ENCODE results near the gene ZNF512.
"Not testable (repeated sequence)": the region's sequence is repeated elsewhere in the genome, so short reads cannot be mapped to it uniquely, and the experiment has no call there.

ZNF512 gene, protein sequence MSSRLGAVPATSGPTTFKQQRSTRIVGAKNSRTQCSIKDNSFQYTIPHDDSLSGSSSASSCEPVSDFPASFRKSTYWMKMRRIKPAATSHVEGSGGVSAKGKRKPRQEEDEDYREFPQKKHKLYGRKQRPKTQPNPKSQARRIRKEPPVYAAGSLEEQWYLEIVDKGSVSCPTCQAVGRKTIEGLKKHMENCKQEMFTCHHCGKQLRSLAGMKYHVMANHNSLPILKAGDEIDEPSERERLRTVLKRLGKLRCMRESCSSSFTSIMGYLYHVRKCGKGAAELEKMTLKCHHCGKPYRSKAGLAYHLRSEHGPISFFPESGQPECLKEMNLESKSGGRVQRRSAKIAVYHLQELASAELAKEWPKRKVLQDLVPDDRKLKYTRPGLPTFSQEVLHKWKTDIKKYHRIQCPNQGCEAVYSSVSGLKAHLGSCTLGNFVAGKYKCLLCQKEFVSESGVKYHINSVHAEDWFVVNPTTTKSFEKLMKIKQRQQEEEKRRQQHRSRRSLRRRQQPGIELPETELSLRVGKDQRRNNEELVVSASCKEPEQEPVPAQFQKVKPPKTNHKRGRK

DNA sequence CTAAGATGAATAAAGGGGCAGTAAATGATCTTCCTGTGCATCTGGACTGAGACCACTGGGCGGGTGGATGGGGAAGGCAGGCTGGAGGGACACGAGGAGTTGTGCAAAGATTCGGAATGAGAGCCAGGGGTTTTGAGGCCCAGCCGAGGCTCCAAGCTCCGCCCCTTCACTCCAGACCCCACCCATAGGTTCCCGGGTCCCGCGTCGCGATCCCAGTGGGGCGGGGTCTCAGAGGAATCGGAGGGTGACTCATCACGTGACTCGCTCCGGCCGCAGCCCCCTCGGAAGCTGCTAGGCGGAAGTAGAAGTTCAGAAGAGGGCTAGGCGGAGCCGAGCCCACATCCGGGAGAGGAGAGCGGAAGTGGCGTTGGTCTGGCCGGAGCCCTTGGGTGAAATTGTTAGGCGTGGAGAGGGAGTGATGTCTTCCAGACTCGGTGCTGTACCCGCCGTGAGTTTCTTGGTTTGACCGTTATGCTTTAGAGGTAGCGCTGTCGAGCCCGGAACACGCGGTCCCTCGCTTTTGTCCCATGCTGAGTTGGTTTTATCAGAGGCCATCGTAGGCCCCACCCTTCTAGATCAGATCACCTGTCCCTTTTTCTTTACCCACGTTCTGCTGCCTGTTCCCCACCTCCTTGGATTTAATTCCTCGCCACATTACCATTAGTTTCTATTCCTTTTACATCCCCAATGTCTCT, at the start of gene ZNF512:
Gene ZNF512, plus strand, starts transcription at position 348 of the 695 bp plus-strand sequence. Its CDS starts 71 bp downstream, at position 419.
- peak; percentile 91 for DNase-seq (ENCODE audit: low read depth, low spot score)

DNA sequence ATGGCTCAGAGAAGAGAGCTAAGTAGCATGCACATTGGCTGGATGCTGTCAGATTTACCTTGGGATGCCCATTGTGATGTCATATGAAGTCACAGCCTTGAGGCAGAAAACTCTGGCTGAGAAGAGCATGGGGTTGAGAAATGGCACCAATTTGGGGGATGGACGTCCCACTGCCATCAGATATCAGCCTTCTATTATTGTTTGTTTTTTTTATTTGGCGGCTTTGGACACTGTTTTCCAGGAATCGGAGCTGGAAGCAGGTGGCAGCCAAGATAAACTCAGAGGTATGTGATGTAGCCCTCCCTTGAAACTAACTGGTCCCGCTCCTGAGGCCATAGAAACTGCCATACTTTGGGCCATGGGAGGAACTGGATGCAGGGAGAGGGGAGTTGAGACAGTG, 45.6 kb upstream of the ZNF512 start:
- DNase-seq (ENCODE audit: low read depth, low spot score) = no peak

DNA sequence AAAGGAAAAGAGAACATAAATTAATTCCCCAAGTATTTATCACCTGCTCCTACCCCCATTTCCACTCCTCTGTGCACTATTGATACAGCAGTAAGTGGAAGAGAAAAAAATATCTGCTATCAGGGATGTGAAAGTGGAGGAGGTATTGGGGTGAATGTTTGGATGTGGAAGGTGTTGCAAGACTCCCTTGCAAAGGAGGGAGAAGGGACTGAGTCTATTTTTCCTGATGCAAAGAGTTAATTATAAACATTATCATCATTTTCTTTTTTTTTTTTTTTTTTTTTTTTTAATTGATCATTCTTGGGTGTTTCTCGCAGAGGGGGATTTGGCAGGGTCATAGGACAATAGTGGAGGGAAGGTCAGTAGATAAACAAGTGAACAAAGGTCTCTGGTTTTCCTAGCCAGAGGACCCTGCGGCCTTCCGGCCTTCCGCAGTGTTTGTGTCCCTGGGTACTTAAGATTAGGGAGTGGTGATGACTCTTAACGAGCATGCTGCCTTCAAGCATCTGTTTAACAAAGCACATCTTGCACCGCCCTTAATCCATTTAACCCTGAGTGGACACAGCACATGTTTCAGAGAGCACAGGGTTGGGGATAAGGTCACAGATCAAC, 43.9 kb upstream of the ZNF512 start:
- not testable (repeated sequence) for DNase-seq (ENCODE audit: low read depth, low spot score)

DNA sequence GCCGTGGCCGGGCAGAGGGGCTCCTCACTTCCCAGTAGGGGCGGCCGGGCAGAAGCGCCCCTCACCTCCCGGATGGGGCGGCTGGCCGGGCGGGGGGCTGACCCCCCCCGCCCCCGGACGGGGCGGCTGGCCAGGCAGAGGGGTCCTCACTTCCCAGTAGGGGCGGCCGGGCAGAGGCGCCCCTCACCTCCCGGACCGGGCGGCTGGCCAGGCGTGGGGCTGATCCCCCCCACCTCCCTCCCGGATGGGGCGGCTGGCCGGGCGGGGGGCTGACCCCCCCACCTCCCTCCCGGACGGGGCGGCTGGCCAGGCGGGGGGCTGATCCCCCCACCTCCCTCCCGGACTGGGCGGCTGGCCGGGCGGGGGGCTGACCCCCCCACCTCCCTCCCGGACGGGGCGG, 43.2 kb upstream of the ZNF512 start:
- DNase-seq (ENCODE audit: low read depth, low spot score) = not testable (repeated sequence)

DNA sequence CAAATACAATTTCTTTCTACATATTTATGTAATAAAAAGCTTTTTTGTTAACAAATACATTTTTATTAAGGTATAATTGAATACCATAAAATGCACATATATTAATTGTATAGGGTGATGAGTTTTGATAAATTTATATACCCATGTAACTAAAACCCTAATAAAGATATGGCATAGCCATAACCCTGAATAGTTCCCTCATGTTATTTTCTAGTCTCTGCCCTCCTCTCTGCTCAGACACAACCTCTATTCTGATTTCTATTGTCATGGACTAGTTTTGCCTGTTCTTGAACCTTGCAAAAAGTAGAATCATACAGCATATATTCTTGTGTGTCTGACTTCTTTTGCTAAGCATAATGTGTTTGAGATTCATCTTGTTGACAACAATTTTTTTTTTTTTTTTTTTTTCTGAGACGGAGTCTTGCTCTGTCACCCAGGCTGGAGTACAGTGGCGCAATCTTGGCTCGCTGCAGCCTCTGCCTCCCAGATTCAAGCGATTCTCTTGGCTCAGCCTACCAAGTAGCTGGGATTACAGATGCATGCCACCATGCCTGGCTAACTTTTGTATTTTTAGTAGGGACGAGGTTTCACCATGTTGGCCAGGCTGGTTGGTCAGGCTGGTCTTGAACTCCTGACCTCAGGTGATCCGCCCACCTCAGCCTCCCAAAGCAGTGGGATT, 38.6 kb upstream of the ZNF512 start:
- no peak for DNase-seq (ENCODE audit: low read depth, low spot score)

DNA sequence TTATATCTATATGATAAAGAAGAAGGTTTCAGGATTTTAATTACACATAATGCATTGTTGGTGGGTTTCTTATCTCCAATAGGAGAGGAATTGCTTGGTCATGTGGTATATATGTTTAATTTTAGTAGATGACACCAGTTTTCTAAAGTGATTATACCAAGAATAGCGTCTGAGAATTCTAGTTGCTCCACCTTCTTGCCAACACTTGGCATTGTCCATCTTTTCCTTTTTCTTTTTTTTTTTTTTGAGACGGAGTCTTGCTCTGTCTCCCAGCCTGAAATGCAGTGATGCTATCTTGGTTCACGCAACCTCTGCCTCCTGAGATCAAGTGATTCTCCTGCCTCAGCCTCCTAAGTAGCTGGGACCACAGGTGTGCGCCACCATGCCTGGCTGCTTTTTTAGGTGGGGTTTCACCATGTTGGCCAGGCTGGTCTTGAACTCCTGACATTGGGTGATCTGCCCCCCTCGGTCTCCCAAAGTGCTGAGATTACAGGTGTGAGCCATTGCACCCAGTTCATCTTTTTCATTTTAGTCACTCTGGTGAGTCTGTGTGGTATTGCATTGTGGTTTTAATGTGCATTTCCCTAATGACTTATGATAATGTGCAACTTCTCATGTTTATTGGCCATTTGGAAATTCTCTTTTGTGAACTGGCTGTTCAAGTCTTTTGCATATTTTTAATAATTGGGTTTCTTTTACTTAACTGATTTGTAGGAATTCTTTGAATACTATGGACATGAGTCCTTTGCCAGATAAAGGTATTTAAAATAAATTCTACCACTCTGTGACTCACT, 37.3 kb upstream of the ZNF512 start:
- DNase-seq (ENCODE audit: low read depth, low spot score) = no peak

DNA sequence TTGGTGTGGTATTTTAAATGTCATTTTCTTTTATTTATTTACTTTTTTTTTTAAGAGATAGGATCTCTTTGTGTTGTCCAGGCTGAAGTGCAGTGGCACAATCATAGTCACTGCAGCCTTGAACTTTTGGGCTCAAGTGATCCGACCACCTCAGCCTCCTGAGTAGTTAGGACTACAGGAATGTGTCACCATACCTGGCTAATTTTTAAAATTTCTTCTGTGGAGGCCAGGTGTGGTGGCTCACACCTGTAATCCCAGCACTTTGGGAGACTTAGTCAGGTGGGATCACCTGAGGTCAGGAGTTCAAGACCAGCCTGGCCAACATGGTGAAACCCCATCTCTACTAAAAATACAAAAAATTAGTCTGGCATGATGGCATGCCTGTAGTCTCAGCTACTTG, 33.5 kb upstream of the ZNF512 start:
- DNase-seq (ENCODE audit: low read depth, low spot score) = no peak

DNA sequence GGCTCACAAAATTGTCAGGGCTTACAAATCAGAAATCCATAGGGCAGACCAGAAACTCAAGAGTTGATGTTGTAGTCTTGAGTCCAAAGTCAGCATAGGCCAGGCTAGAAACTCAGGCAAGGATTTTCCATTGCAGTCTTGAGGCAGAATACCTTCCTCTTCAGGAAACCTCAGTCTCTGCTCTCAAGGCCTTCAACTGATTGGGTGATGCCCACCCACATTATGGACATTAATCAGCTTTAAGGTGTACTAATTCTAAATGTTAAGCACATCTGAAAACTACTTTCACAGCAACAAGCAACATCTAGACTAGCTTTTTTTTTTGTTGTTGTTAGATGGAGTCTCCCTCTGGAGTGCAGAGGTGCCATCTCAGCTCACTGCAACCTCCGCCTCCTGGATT, 31.3 kb upstream of the ZNF512 start:
- no peak for DNase-seq (ENCODE audit: low read depth, low spot score)

DNA sequence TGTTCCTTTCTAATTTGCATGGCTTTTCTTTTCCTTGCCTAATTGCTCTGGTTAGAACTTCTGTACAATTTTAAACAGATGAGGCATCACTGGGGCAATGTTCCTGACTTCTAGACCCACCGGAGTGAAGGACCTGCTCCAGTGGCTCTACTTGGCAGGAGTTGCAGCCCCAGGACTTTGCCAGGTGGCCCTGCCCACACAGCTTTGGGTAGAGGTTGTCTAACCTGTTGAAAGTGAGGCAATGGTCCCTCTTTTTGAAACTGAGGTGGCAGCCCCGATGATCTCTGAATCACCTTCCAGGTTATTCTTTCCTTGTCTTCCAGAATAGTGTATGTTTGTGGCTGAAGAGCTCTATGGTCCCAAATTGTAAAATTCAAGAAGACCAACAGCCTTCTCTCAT, 29.9 kb upstream of the ZNF512 start:
- no peak for DNase-seq (ENCODE audit: low read depth, low spot score)

DNA sequence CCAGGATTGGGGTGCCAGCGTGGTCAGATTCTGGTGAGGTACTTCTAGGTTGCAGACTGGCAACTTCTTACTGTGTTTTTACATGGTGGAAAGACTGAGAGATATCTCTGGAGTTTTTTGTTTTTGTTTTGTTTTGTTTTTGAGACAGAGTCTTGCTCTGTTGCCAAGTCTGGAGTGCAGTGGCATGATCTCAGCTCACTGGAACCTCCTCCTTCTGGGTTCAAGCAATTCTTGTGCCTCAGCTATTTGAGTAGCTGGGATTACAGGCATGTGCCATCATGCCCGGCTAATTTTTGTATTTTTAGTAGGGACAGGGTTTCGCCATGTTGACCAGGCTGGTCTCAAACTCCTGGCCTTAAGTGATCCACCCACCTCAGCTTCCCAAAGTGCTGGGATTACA, 28.4 kb upstream of the ZNF512 start:
- not testable (repeated sequence) for DNase-seq (ENCODE audit: low read depth, low spot score)

DNA sequence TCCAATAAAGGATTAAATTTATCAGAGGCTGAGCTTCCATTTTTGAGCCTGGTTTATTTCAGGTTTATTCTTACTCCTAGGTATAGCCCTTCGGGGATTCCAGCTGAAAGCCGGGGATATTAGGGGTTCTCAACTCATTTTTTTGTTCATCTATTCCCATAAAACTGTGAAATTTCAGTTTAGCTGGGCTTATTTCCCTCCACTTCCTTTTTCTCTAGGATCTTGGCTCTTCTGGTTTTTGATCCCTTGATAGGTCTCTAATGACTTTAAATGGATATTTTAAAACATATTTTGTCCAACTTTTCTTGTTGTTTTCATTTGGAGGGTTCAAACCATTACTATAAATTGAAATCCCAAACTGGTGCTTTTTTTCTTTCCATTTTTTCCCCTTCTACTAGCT, 23.6 kb upstream of the ZNF512 start:
- DNase-seq (ENCODE audit: low read depth, low spot score) = no peak

DNA sequence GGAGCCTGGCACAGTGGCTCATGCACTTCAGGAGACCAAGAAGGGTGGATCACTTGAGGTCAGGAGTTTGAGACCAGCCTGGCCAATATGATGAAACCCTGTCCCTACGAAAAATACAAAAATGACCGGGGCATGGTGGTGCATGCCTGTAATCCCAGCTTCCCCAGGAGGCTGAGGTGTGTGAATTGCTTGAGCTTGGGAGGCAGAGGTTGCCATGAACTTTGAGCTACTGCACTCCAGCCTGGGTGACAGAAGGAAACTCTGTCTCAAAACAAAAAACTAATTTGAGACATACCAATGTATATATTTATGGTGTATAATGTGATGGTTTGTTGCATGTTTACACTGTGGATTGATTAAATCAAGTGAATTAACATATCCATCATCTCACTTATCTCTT, 21.8 kb upstream of the ZNF512 start:
- DNase-seq (ENCODE audit: low read depth, low spot score) = no peak

DNA sequence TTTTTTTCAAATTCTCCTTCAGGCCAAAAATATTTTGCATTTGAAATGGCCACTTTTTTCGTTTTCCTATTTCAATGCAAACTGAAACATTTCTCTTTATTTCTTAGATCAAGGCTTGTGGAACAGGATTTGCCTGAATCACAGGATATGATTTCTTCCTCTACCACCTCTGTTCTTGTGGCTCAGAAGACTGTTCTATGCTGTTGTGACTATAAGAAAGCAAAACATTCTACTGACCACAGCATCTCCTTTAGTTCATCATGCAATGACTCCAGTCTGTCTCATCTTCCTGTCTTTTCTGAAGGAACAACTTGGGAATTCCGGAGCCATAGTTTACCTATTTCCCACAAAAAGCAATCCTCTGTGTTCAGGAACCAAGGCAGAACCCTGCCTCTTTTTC, 16.2 kb upstream of the ZNF512 start:
- no peak for DNase-seq (ENCODE audit: low read depth, low spot score)

DNA sequence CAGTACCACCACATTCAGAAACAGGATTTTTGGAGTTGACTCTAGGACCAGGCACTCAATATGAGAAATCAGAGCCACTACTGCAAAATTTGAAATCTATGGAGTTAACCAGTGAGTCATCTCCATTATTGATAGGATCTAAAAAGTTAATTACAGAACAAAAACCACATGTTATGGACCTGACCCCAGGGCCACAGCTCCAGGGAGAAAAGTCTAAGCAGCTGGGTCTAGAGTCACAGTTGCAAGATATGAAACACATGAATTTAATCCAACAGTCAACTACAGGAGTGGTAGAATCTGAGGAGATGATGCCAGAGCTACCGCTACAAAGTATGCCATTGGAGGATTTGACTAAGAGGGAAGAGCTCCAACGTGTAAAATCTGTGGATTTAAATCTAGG, 13.4 kb upstream of the ZNF512 start:
- no peak for DNase-seq (ENCODE audit: low read depth, low spot score)

DNA sequence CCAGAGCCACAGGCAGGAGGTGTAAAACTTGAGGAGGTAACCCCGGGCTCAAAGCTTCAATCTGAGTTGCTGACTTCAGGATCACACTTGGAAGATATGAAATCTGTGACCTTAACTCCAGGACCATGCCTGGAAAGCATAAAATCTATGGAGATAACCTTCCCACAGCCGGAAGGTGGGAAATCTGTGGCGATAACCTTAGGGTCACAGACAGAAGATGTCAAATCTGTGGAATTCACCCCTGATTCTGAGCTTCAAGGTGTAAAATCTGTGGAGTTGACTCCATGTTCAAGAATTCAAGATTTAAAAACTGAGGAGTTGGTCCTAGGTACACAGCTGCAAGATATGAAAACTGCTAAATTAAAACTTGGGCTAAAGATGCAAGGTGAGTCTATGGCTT, 11.6 kb upstream of the ZNF512 start:
- DNase-seq (ENCODE audit: low read depth, low spot score) = no peak

DNA sequence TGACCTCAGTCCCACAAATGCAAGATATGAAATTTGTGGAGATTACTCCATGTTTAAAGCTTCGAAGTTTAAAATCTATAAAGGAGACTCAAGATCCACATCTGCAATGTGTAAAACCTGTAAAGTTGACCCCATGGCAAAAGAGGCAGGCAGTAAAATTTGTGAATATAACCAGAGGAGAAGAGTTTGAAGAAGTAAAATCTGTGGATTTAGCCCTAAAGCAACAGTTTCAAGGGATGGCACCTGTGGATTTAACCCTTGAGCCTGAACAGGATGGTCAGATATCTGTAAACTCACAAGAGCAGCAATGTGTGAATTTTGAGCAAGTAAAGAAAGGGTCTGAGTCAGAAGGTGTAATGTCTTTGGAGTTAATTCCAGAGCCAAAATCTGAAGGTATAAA, 11.2 kb upstream of the ZNF512 start:
- no peak for DNase-seq (ENCODE audit: low read depth, low spot score)

DNA sequence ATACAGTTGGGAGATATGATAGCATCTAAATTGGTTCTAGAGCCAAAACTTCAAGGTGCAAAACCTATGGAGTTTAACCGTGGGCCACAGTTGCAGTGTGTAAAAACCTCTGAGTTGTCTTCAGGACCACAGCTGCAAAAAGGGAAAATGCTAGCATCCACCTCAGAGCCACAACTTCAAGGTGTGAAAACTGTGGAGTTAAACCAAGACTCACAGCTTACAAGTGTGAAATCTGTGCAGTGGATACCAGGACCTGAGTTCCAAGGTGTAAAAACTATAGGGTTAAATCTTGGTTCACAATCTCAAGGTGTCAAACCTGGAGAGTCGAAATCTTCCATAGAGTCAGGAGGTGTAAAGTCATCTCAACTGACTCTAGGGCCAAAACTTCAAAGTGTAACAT, 10.4 kb upstream of the ZNF512 start:
- DNase-seq (ENCODE audit: low read depth, low spot score) = no peak

DNA sequence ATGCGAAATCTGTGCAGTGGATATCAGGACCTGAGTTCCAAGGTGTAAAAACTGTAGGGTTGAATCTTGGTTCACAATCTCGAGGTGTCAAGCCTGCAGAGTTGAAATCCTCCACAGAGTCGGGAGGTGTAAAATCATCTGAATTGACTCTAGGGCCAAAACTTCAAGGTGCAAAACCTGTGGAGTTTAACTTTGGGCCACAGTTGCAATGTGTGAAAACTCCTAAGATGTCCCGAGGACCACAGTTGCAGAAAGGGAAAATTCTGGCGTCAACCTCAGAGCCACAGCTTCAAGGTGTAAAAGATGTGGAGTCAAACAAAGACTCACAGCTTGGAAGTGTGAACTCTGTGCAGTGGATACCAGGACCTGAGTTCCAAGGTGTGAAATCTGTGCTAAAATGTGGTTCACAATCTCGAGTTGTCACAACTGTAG, 9.8 kb upstream of the ZNF512 start:
- DNase-seq (ENCODE audit: low read depth, low spot score) = no peak

DNA sequence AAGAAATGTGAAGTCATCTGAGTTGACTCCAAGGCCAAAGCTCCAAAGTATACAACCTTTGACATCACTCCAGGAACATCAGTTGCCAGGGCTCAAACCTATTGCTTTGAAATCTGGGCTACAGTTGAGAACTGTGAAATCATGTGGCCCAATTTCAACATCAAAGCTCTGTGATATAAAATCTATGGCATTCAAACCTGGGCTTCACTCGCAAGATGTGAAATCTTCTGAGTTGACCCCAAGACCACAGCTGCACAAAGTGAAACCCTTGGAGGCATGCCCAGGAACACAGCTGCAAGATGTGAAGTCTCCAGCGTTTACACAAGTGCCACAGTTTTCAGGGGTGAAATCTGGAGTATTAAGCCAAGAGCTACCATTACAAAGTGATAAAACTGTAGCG, 9.4 kb upstream of the ZNF512 start:
- no peak for DNase-seq (ENCODE audit: low read depth, low spot score)

DNA sequence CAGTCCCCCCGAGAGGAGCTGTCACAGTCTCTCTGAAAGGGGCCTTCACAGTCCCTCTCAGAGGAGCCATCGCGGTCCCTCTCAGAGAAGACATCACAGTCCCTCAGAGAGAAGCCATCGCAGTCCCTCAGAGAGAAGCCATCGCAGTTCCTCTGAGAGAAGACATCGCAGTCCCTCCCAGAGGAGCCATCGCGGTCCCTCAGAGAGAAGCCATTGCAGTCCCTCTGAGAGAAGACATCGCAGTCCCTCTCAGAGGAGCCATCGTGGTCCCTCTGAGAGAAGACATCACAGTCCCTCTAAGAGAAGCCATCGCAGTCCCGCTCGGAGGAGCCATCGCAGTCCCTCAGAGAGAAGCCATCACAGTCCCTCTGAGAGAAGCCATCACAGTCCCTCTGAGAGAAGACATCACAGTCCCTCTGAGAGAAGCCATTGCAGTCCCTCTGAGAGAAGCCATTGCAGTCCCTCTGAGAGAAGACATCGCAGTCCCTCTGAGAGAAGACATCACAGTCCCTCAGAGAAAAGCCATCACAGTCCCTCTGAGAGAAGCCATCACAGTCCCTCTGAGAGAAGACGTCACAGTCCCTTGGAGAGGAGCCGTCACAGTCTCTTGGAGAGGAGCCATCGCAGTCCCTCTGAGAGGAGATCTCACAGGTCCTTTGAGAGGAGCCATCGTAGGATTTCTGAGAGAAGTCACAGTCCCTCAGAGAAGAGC, 1.3 kb upstream of the ZNF512 start:
- DNase-seq (ENCODE audit: low read depth, low spot score) = no peak
